Choroid plexus epithelial cell (primary cell): ENCODE results near the gene CWC22.
A peak's percentile ranks its signal among the peaks of the same experiment; 100 is the strongest.
"Not testable (repeated sequence)": the region's sequence is repeated elsewhere in the genome, so short reads cannot be mapped to it uniquely, and the experiment has no call there.

Experiments used
- DNase-seq: peaks from one replicate; pipeline ENCODE4 v3.0.0-alpha.2; 2010; ENCODE audit warnings: low read depth
- H3K4me3 ChIP-seq: 2 replicates; pipeline ENCODE4 v1.5.1; 2011; ENCODE audit warnings: low read depth, mild to moderate bottlenecking, control low read depth, low read length, moderate library complexity
- CTCF ChIP-seq: conservative IDR thresholded peaks from 2 replicates; pipeline ENCODE4 v1.5.1; 2011; ENCODE audit warnings: low read depth, mild to moderate bottlenecking, control low read depth, inconsistent platforms, low read length, moderate library complexity

CWC22 gene

GRCh38 chr2:179966778-179967394, 40.2 kb downstream of the CWC22 start:
- no peak for TF ChIP-seq CTCF
- DNase-seq = no peak
- H3K4me3 ChIP-seq = no peak overlapping the region

GRCh38 chr2:179965291-179966258, 41.5 kb downstream of the CWC22 start:
- TF ChIP-seq CTCF = no peak

GRCh38 chr2:179963626-179964025, 43.5 kb downstream of the CWC22 start:
- TF ChIP-seq CTCF = no peak
- peak; percentile 72 for DNase-seq
- no peak overlapping the region for H3K4me3 ChIP-seq

More at GRCh38 chr2:179965291-179966258, 41.5 kb downstream of the CWC22 start:
- DNase-seq = no peak
- no peak overlapping the region for H3K4me3 ChIP-seq

- not testable (repeated sequence) for DNase-seq, H3K4me3 ChIP-seq
These were observed 48.8 kb downstream of the CWC22 start for GRCh38 chr2:179958251-179958650.

GRCh38 chr2:179954026-179954425, 53.1 kb downstream of the CWC22 start:
- no peak for TF ChIP-seq CTCF
- DNase-seq = no peak

GRCh38 chr2:179953359-179953758, 53.7 kb downstream of the CWC22 start:
- TF ChIP-seq CTCF = no peak
- H3K4me3 ChIP-seq = no peak overlapping the region
- no peak for DNase-seq

More at GRCh38 chr2:179954026-179954425, 53.1 kb downstream of the CWC22 start:
- no peak overlapping the region for H3K4me3 ChIP-seq

GRCh38 chr2:179952658-179953057, 54.4 kb downstream of the CWC22 start:
- no peak for DNase-seq
- TF ChIP-seq CTCF = no peak
- H3K4me3 ChIP-seq = no peak overlapping the region
